Measurements from ENCODE around the gene RETSAT.

The RETSAT gene

GRCh38 chr2:85342156-85342555 is 12.2 kb downstream of the RETSAT start:
- H3K27me3 ChIP-seq (ENCODE audit: insufficient read depth, poor library complexity, severe bottlenecking) = no peaks in the 10 kb centered on the region
- DNase-seq (ENCODE audit: low read depth in 1 of 2, low spot score in 1 of 2) = no peak
- H3K27ac ChIP-seq (replicated peaks) = no peak overlapping the region
- TF ChIP-seq GABPA (IDR thresholded peaks at IDR 0.05; ENCODE audit: low read depth) = no peak
- TF ChIP-seq, protein P1, sequence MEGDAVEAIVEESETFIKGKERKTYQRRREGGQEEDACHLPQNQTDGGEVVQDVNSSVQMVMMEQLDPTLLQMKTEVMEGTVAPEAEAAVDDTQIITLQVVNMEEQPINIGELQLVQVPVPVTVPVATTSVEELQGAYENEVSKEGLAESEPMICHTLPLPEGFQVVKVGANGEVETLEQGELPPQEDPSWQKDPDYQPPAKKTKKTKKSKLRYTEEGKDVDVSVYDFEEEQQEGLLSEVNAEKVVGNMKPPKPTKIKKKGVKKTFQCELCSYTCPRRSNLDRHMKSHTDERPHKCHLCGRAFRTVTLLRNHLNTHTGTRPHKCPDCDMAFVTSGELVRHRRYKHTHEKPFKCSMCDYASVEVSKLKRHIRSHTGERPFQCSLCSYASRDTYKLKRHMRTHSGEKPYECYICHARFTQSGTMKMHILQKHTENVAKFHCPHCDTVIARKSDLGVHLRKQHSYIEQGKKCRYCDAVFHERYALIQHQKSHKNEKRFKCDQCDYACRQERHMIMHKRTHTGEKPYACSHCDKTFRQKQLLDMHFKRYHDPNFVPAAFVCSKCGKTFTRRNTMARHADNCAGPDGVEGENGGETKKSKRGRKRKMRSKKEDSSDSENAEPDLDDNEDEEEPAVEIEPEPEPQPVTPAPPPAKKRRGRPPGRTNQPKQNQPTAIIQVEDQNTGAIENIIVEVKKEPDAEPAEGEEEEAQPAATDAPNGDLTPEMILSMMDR (IDR thresholded peaks at IDR 0.05; ENCODE audit: insufficient read depth, low read length) = no peak
- TF ChIP-seq POLR2AphosphoS5 (IDR thresholded peaks at IDR 0.05; ENCODE audit: low read depth) = no peak
- no peak for TF ChIP-seq REST (IDR thresholded peaks at IDR 0.05; ENCODE audit: insufficient replicate concordance, low read depth)
- no peak for TF ChIP-seq SPI1 (IDR thresholded peaks at IDR 0.05; ENCODE audit: borderline replicate concordance, low read depth)
- H3K4me3 ChIP-seq (replicated peaks; ENCODE audit: insufficient read depth, low read length) = no peak overlapping the region

DNA sequence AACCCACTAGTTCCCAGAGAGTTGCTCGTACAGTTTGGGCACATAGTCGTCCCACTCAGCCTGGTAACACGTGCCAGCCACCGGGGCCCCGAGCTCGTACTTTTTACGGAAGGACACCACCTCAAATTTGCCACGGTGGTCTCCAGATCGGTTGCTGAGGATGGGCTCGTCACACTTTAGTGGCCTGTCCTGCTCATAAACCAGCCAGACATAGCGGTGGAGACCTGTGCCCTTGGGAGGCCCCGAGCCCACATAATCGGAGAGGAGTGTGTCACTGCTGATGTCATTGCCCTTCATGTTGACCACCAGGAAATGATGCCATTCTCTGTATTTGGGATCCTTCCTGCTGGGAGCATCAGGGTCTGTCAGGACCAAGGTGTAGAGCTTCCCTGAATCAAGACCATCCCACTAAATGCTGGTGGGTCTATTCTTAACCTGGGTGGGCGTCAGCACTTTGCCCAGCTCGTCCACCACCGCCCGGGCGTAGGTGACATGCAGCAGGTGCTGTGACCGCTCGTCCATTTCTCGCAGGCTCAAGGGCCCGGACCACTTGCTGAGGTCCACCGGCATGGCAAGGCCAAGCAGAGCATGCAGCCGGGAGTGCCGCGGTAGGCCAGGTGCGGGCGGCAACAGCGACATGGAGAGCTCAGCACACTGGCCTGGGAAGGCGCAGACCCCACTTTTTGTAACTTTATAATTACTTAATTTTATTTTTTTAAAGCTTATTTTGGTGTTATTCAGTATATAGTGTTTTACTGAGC is 12.9 kb downstream of the RETSAT start:
- TF ChIP-seq POLR2AphosphoS5 (IDR thresholded peaks at IDR 0.05; ENCODE audit: low read depth) (no peak), REST (IDR thresholded peaks at IDR 0.05; ENCODE audit: insufficient replicate concordance, low read depth) (no peak), GABPA (IDR thresholded peaks at IDR 0.05; ENCODE audit: low read depth) (no peak), SPI1 (IDR thresholded peaks at IDR 0.05; ENCODE audit: borderline replicate concordance, low read depth) (no peak)
- TF ChIP-seq, protein P1 (IDR thresholded peaks at IDR 0.05; ENCODE audit: insufficient read depth, low read length) = no peak
- Histone ChIP-seq H3K4me3 (replicated peaks; ENCODE audit: insufficient read depth, low read length) (no peak overlapping the region), H3K27me3 (ENCODE audit: insufficient read depth, poor library complexity, severe bottlenecking) (no peaks in the 10 kb centered on the region), H3K27ac (replicated peaks) (no peak overlapping the region)
- no peak for DNase-seq (ENCODE audit: low read depth in 1 of 2, low spot score in 1 of 2)

- Histone ChIP-seq H3K27ac (replicated peaks) (no peak overlapping the region), H3K27me3 (ENCODE audit: insufficient read depth, poor library complexity, severe bottlenecking) (no peaks in the 10 kb centered on the region), H3K4me3 (replicated peaks; ENCODE audit: insufficient read depth, low read length) (no peak overlapping the region)
- DNase-seq (ENCODE audit: low read depth in 1 of 2, low spot score in 1 of 2) = no peak
- TF ChIP-seq, protein P1 (IDR thresholded peaks at IDR 0.05; ENCODE audit: insufficient read depth, low read length) = no peak
Observed at GRCh38 chr2:85340034-85340892, 14.1 kb downstream of the RETSAT start.

Measured in HL-60 (cell line).